Omental fat pad (tissue), 4 donors: Measurements from ENCODE around the gene CPED1. TPM values are rescaled to one million over a fixed set of nuclear protein-coding genes. Genes with fewer than 3 reads are reported as not detected.

Experiments
- ATAC-seq: fragments of 150-250 bp; one replicate; pipeline ENCODE4 v1.9.1; 2016; ENCODE audit warnings: mild to moderate bottlenecking, moderate library complexity; ENCODE audit not compliant: low FRiP score
- DNase-seq: peaks from one replicate; pipeline ENCODE4 v3.0.0-alpha.2; 2019; ENCODE audit warnings: low spot score
- CTCF ChIP-seq, 3 donors: fragments of 450-650 bp; IDR thresholded peaks; one replicate each; pipeline ENCODE4 v1.5.1; 2016 to 2017; ENCODE audit warnings: antibody characterized with exemption in 3 of 3, mild to moderate bottlenecking in 3 of 3, moderate library complexity in 2 of 3
- total RNA-seq, 4 donors: library from RNA; depleted of rRNA; stranded (reverse); fragments of >200 nt; gene quantifications; one replicate each; pipeline ENCODE4 v1.1.0, GENCODE V29; 2016

Gene CPED1
- total RNA-seq, 4 donors from 2014 or later = 24.9 to 63.9 (median 40.9) TPM

DNA sequence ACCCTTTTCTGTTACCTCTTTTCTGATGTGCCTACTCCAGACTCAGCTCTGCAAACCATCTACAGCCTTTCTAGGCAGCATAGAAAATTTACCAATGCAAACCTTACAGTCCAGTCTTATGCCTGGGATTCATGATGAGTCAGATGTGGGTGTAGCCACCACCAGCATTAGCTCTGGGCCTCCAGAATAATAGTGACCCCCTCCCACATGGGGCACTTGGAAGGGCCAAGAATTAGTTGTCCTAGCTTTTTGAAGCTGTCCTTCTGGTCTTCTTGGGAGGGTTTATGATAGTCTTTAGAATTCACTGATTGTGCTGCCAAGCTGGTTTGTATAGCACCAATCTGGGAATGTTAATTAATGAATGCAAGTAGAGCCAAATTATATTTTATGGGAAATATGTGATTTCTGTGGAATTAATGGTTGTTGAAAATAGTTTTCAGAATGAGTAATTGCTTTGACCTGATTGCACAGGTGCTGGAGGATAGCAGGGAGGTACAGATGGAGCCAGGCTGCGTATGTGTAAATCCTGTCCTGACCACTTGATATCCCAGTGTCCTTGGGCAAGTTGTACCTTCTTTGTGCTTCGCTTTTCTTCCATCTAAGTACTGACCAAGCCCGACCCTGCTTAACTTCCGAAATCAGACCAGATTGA lies 94.8 kb downstream of the CPED1 start:
- no peak for ATAC-seq
- no peak for DNase-seq
- no peak for TF ChIP-seq CTCF (IDR thresholded peaks at IDR 0.05)

DNA sequence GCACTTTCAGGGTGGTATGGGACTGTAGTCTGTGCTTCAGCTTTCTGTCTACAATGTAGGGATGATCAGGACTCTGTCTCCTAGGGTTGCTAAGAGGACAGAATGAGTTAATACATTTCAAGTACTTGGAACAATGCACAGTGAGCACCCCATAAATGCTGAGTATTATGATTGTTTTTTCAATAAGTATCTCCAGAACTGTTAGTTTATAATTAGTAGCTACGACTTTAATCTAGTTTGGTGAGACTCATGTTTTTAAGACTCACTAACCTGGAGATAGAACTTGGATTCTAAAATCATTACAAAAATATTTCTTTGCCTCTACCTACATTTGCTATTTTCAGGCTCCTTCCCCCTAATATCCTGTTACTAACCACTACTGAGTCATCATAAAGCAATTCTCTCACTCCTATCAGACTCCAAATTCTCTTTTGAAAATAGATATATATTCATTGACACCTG lies 95.3 kb downstream of the CPED1 start:
- no peak for TF ChIP-seq CTCF (IDR thresholded peaks at IDR 0.05)
- DNase-seq = no peak
- ATAC-seq = no peak

GRCh38 chr7:121084256-121084655 lies 95.7 kb downstream of the CPED1 start:
- TF ChIP-seq CTCF (IDR thresholded peaks at IDR 0.05) = no peak
- DNase-seq (no peak), ATAC-seq (no peak)

DNA sequence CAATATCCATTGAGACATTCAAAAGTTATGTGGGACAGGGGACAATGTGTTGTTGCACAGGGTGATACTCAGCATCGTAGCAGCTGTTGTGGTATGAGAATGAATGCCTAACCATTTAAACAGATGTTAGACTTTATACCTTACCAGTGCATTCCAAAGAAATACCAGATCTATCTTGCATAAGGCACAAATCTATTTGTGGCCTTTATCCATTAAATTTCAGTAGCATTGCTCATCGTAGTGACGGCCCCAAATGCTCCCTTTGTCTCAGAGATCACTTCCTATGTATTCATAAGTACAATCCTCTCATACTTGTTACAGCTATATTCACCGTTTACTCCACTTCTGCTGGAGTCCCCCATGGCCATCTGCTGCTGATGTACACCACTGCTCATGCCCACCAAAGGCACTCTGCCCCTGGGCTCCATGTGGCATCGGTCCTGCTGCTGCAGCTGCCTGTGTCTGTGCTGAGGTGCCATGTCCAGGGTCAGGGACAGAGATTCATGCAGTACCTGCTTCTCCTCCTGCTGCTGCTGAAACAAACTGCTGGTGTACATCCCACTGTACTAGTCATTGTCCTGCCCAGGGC lies 96.3 kb downstream of the CPED1 start:
- TF ChIP-seq CTCF (IDR thresholded peaks at IDR 0.05) = no peak
- no peak for ATAC-seq
- DNase-seq = no peak

DNA sequence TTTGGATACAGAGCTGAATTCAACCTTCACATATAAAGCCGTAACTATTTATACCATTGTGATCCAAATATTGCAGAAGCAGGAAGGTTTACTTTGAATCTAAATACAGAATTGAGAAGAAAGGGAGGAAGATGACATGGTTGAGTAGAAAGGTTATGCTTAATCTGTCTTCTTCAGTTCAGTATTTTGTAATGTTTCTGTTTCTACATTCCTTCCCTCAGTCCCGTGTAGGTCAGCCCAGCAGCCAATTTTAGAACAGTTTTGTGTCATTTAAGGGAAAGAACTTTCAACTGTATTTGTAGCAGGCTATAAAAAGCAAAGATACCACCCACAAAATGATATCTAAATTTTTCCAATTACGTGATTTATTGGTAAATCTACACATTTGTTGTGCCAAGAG lies 97.4 kb downstream of the CPED1 start:
- no peak for DNase-seq
- ATAC-seq = no peak
- TF ChIP-seq CTCF (IDR thresholded peaks at IDR 0.05) = no peak

DNA sequence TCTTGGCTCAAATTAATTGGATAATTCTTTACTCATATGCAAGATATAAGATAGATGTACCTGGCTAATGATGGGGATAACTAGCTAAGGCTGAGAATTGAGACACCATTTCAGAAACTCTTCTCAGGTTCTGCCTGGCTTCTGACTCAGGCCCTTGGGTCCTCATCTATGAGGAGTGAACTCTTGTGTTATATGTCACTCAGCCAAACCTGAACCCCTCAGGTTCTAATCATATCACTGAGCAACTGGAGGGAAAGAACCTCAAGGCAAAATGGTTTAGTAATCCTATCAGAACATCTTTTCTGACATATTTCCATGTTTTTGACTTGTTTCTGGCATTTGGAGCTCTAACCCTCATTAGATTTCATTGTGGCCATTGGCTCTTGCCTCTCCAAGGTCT lies 100.4 kb downstream of the CPED1 start:
- ATAC-seq (no peak), DNase-seq (no peak)
- TF ChIP-seq CTCF (IDR thresholded peaks at IDR 0.05) = no peak

- DNase-seq (no peak), ATAC-seq (no peak)
- TF ChIP-seq CTCF (IDR thresholded peaks at IDR 0.05) = no peak
Measured at GRCh38 chr7:121094829-121095228, 106.3 kb downstream of the CPED1 start.
